H9 (cell line): ENCODE results near the gene KHK. TPM values are rescaled to one million over a fixed set of nuclear protein-coding genes. Genes with fewer than 3 reads are reported as not detected.

Experiments
- DNase-seq: peaks from one replicate; pipeline ENCODE4 v3.0.0-alpha.2; 2017
- H2AFZ ChIP-seq: one replicate; pipeline ENCODE4 v1.6.1; 2013; ENCODE audit warnings: mild to moderate bottlenecking, low read length, control low read depth, moderate library complexity
- H2AK5ac ChIP-seq: 2 replicates; pipeline ENCODE4 v1.6.1; 2013; ENCODE audit warnings: low read length, control low read depth, mixed read lengths; ENCODE audit not compliant: insufficient read length
- H2BK120ac ChIP-seq: one replicate; pipeline ENCODE4 v1.6.1; 2013; ENCODE audit warnings: low read depth, mild to moderate bottlenecking, low read length, control low read depth, inconsistent platforms; ENCODE audit not compliant: poor library complexity, severe bottlenecking
- H2BK12ac ChIP-seq: 2 replicates; pipeline ENCODE4 v1.6.1; 2013; ENCODE audit warnings: low read length, control low read depth, mixed read lengths, low read depth; ENCODE audit not compliant: insufficient read length
- H2BK15ac ChIP-seq: 2 replicates; pipeline ENCODE4 v1.6.1; 2013; ENCODE audit warnings: low read depth, low read length, control low read depth
- H2BK20ac ChIP-seq: one replicate; pipeline ENCODE4 v1.6.1; 2013; ENCODE audit warnings: low read depth, mild to moderate bottlenecking, low read length, control low read depth, inconsistent platforms; ENCODE audit not compliant: poor library complexity, severe bottlenecking
- H2BK5ac ChIP-seq: 2 replicates; pipeline ENCODE4 v1.6.1; 2013; ENCODE audit warnings: low read length, control low read depth, mixed read lengths; ENCODE audit not compliant: insufficient read length
- H3K14ac ChIP-seq: 2 replicates; pipeline ENCODE4 v1.6.1; 2013; ENCODE audit warnings: low read length, control low read depth; ENCODE audit not compliant: insufficient read depth
- H3K18ac ChIP-seq: 2 replicates; pipeline ENCODE4 v1.6.1; 2013; ENCODE audit warnings: low read depth, mild to moderate bottlenecking, mixed read lengths, low read length, control low read depth; ENCODE audit not compliant: insufficient read length
- H3K23ac ChIP-seq: 2 replicates; pipeline ENCODE4 v1.6.1; 2013; ENCODE audit warnings: low read length, control low read depth, mixed read lengths, low read depth; ENCODE audit not compliant: insufficient read length
- H3K23me2 ChIP-seq: 2 replicates; pipeline ENCODE4 v1.6.1; 2013; ENCODE audit warnings: low read depth, mild to moderate bottlenecking, mixed read lengths, low read length, control low read depth; ENCODE audit not compliant: insufficient read length, poor library complexity, severe bottlenecking
- H3K27ac ChIP-seq: 2 replicates; pipeline ENCODE4 v1.5.1; 2013; ENCODE audit warnings: low read length, control low read depth, mixed read lengths, low read depth; ENCODE audit not compliant: insufficient read length
- H3K27me3 ChIP-seq: 2 replicates; pipeline ENCODE4 v1.6.1; 2013; ENCODE audit warnings: low read length, control low read depth, inconsistent platforms; ENCODE audit not compliant: insufficient read depth
- H3K4ac ChIP-seq: 2 replicates; pipeline ENCODE4 v1.6.1; 2013; ENCODE audit warnings: low read depth, mild to moderate bottlenecking, control low read depth, inconsistent platforms, low read length, moderate library complexity
- H3K4me1 ChIP-seq: 2 replicates; pipeline ENCODE4 v1.6.1; 2013; ENCODE audit warnings: low read length, control low read depth, inconsistent platforms; ENCODE audit not compliant: insufficient read depth
- H3K4me2 ChIP-seq: 2 replicates; pipeline ENCODE4 v1.6.1; 2013; ENCODE audit warnings: low read length, control low read depth, mixed read lengths; ENCODE audit not compliant: insufficient read length, insufficient read depth
- H3K56ac ChIP-seq: 2 replicates; pipeline ENCODE4 v1.6.1; 2013; ENCODE audit warnings: low read depth, mild to moderate bottlenecking, mixed read lengths, low read length, control low read depth; ENCODE audit not compliant: insufficient read length
- H3K79me1 ChIP-seq: 2 replicates; pipeline ENCODE4 v1.6.1; 2013; ENCODE audit warnings: low read depth, mild to moderate bottlenecking, moderate library complexity, low read length, control low read depth, inconsistent platforms; ENCODE audit not compliant: insufficient read depth, poor library complexity, severe bottlenecking
- H3K79me2 ChIP-seq: 2 replicates; pipeline ENCODE4 v1.6.1; 2013; ENCODE audit warnings: low read length, control low read depth, inconsistent platforms; ENCODE audit not compliant: insufficient read depth
- H3K9ac ChIP-seq: 2 replicates; pipeline ENCODE4 v1.6.1; 2013; ENCODE audit warnings: low read length, control low read depth, mixed read lengths; ENCODE audit not compliant: insufficient read length; ENCODE audit errors: extremely low read depth
- H3K9me3 ChIP-seq: one replicate; pipeline ENCODE4 v1.6.1; 2013; ENCODE audit warnings: low read depth, low read length, inconsistent platforms; ENCODE audit not compliant: control insufficient read depth
- H3T11ph ChIP-seq: one replicate; pipeline ENCODE4 v1.6.1; 2013; ENCODE audit warnings: mild to moderate bottlenecking, low read length, control low read depth, inconsistent platforms
- H4K20me1 ChIP-seq: one replicate; pipeline ENCODE4 v1.6.1; 2013; ENCODE audit not compliant: control insufficient read depth, insufficient read length, insufficient read depth
- H4K5ac ChIP-seq: 2 replicates; pipeline ENCODE4 v1.6.1; 2013; ENCODE audit warnings: low read depth, mild to moderate bottlenecking, mixed read lengths, low read length, control low read depth; ENCODE audit not compliant: insufficient read length
- H4K8ac ChIP-seq: replicated peaks from 2 replicates; pipeline ENCODE4 v1.6.1; 2013; ENCODE audit warnings: low read length, control low read depth, mixed read lengths, low read depth; ENCODE audit not compliant: insufficient read length
- H4K91ac ChIP-seq: 2 replicates; pipeline ENCODE4 v1.6.1; 2013; ENCODE audit warnings: low read depth, mild to moderate bottlenecking, moderate library complexity, mixed read lengths, low read length, control low read depth; ENCODE audit not compliant: insufficient read length
- H3K27ac Mint-ChIP-seq, 3 experiments: 2 replicates in 2 of 3; 3 replicates in 1 of 3; pipeline ENCODE4 v1.8.0; 2020 to 2021; ENCODE audit warnings: mixed read lengths in 3 of 3, mild to moderate bottlenecking in 1 of 3, moderate library complexity in 1 of 3
- H3K27me3 Mint-ChIP-seq: 2 replicates; pipeline ENCODE4 v1.8.0; 2021; ENCODE audit warnings: low read depth, mild to moderate bottlenecking, moderate library complexity, mixed read lengths
- H3K36me3 Mint-ChIP-seq, 3 experiments: 2 replicates in 2 of 3; 3 replicates in 1 of 3; pipeline ENCODE4 v1.8.0; 2020 to 2021; ENCODE audit warnings: low read depth in 3 of 3, mixed read lengths in 3 of 3; ENCODE audit not compliant: insufficient read depth in 1 of 3
- H3K4me1 Mint-ChIP-seq, 2 experiments: 2 replicates each; pipeline ENCODE4 v1.8.0; 2020; ENCODE audit warnings: mixed read lengths in 2 of 2
- H3K4me3 Mint-ChIP-seq, 2 experiments: 2 replicates in 1 of 2; 3 replicates in 1 of 2; pipeline ENCODE4 v1.8.0; 2020 to 2021; ENCODE audit warnings: mild to moderate bottlenecking in 2 of 2, mixed read lengths in 2 of 2, moderate library complexity in 1 of 2
- H3K9me3 Mint-ChIP-seq, 2 experiments: 2 replicates in 1 of 2; 3 replicates in 1 of 2; pipeline ENCODE4 v1.8.0; 2020; ENCODE audit warnings: mild to moderate bottlenecking in 2 of 2, mixed read lengths in 2 of 2, moderate library complexity in 1 of 2
- CTCF ChIP-seq: fragments of 200-600 bp; sonication (generic); conservative IDR thresholded peaks from 3 replicates; pipeline ENCODE4 v1.8.0; 2021; ENCODE audit warnings: antibody characterized with exemption, mild to moderate bottlenecking
- WGBS: extraction: QIAGEN DNeasy Blood & Tissue Kit; methylation state at CpG from one replicate; pipeline ENCODE4 v1.1.7; 2013; ENCODE audit warnings: missing lambda C conversion rate, low lambda C conversion rate, mixed read lengths; ENCODE audit not compliant: insufficient read length; ENCODE audit errors: extremely low coverage; 5-methylcytosine and 5-hydroxymethylcytosine counted together
- total RNA-seq: library from RNA; stranded (reverse); gene quantifications from 2 replicates; pipeline ENCODE4 v1.2.1, GENCODE V29; 2021

KHK gene
- total RNA-seq, 1 experiment from 2014 or later, result 12.1 TPM

GRCh38 chr2:27125104-27125503, 38.5 kb downstream of the KHK start:
- Histone ChIP-seq H4K91ac (no peak overlapping the region), H3K18ac (no peak overlapping the region), H3K56ac (no peak overlapping the region), H2AFZ (no peak overlapping the region), H2BK20ac (no peak overlapping the region), H2AK5ac (no peak overlapping the region), H3T11ph (no peak overlapping the region), H3K79me2 (no peaks in the 10 kb centered on the region), H3K9ac (no peak overlapping the region), H3K4me2 (no peak overlapping the region), H4K20me1 (peaks cover 2% of the 10 kb centered on the region), H3K14ac (no peak overlapping the region), H4K8ac (no peak overlapping the region), H3K9me3 (no peaks in the 10 kb centered on the region), H3K27me3 (peaks cover 7% of the 10 kb centered on the region; the same call in 1 of the 2 replicates), H4K5ac (no peak overlapping the region), H2BK15ac (no peak overlapping the region), H3K79me1 (no peaks in the 10 kb centered on the region), H2BK12ac (no peak overlapping the region), H3K23me2 (peaks cover 4% of the 10 kb centered on the region), H3K4ac (no peak overlapping the region), H2BK120ac (no peak overlapping the region), H2BK5ac (no peak overlapping the region), H3K27ac (no peak overlapping the region), H3K23ac (no peak overlapping the region), H3K4me1 (no peaks in the 10 kb centered on the region; the same call in 1 of the 2 replicates)
- Mint-ChIP-seq H3K36me3 (peaks cover 0 to 8% (median 2%) of the 10 kb centered on the region in 3 experiments; a peak in 4 of 7 replicates), H3K27me3 (peaks cover 40% of the 10 kb centered on the region), H3K4me1 (peaks cover 7 to 12% of the 10 kb centered on the region in 2 experiments), H3K4me3 (0 out of 5 replicates have a peak overlapping the region, but pooled peaks of 1 of the 2 experiments have one; percentile 17), H3K27ac (no peak overlapping the region), H3K9me3 (no peaks in the 10 kb centered on the region)
- WGBS, result no CpG with 5 or more reads among the region's 3 CpGs
- TF ChIP-seq CTCF, result no peak
- no peak for DNase-seq
